Fibroblast of lung (primary cell): ENCODE data around the gene RAPGEF3. TPM values are rescaled to one million over a fixed set of nuclear protein-coding genes. Genes with fewer than 3 reads are reported as not detected.

Source experiments
- DNase-seq, 2 donors: peaks; one replicate each; pipeline versions ENCODE4 v3.0.0 to v3.0.0-alpha.2; 2010; ENCODE audit warnings: low read depth in 2 of 2
- H2AFZ ChIP-seq: 2 replicates; pipeline ENCODE4 v1.5.1; 2012; ENCODE audit warnings: low read length, control low read depth, inconsistent platforms
- H3K27ac ChIP-seq: 2 replicates; pipeline ENCODE4 v1.5.1; 2011; ENCODE audit warnings: low read length, control low read depth; ENCODE audit not compliant: insufficient read depth
- H3K27me3 ChIP-seq: 2 replicates; pipeline ENCODE4 v1.5.1; 2011; ENCODE audit warnings: mild to moderate bottlenecking, low read length; ENCODE audit not compliant: control insufficient read depth, insufficient read depth
- H3K36me3 ChIP-seq: 2 replicates; pipeline ENCODE4 v1.5.1; 2011; ENCODE audit warnings: low read length; ENCODE audit not compliant: control insufficient read depth, insufficient read depth
- H3K4me1 ChIP-seq: 2 replicates; pipeline ENCODE4 v1.5.1; 2011; ENCODE audit warnings: low read length; ENCODE audit not compliant: control insufficient read depth, insufficient read depth; ENCODE audit errors: extremely low read depth
- H3K4me2 ChIP-seq: 2 replicates; pipeline ENCODE4 v1.5.1; 2011; ENCODE audit warnings: low read length, control low read depth; ENCODE audit not compliant: insufficient read depth; ENCODE audit errors: extremely low read depth
- H3K4me3 ChIP-seq, 4 experiments: fragments of 200-600 bp in 1 of 4; sonication (generic) in 1 of 4; replicated peaks in 1 of 4; 2 replicates each; pipeline ENCODE4 v1.5.1; 2011 to 2016; ENCODE audit warnings: low read length in 4 of 4, low read depth in 3 of 4, mild to moderate bottlenecking in 3 of 4, control low read depth in 2 of 4, inconsistent platforms in 1 of 4, mixed read lengths in 1 of 4; ENCODE audit not compliant: insufficient read depth in 1 of 4; ENCODE audit errors: control extremely low read depth in 1 of 4
- H3K79me2 ChIP-seq: 2 replicates; pipeline ENCODE4 v1.5.1; 2012; ENCODE audit warnings: mild to moderate bottlenecking, low read length, inconsistent platforms; ENCODE audit not compliant: control insufficient read depth, insufficient read depth
- H3K9ac ChIP-seq: 2 replicates; pipeline ENCODE4 v1.5.1; 2011; ENCODE audit warnings: mild to moderate bottlenecking, low read length, control low read depth; ENCODE audit not compliant: insufficient read depth
- H3K9me3 ChIP-seq: 2 replicates; pipeline ENCODE4 v1.5.1; 2012; ENCODE audit warnings: low read depth, low read length; ENCODE audit not compliant: control insufficient read depth, insufficient read depth
- H4K20me1 ChIP-seq: 2 replicates; pipeline ENCODE4 v1.5.1; 2011; ENCODE audit warnings: low read length; ENCODE audit not compliant: control insufficient read depth, insufficient read depth; ENCODE audit errors: extremely low read depth
- CTCF ChIP-seq, 2 donors: IDR thresholded peaks in 1 of 2; conservative IDR thresholded peaks in 1 of 2; 1 replicate in 1 of 2; 2 replicates in 1 of 2; pipeline ENCODE4 v1.5.1; 2011 to 2012; ENCODE audit warnings: low read length in 2 of 2, control low read depth in 1 of 2, inconsistent platforms in 1 of 2, low read depth in 1 of 2, mild to moderate bottlenecking in 1 of 2
- EZH2 ChIP-seq: IDR thresholded peaks from 2 replicates; pipeline ENCODE4 v1.5.1; 2012; ENCODE audit warnings: low read length, control low read depth, mild to moderate bottlenecking; ENCODE audit errors: missing control alignments
- polyA plus RNA-seq, 2 donors: library from polyadenylated mRNA; depleted of rRNA in 1 of 2; stranded (reverse) in 1 of 2; unstranded in 1 of 2; fragments of >200 nt; gene quantifications; 2 replicates each; pipeline ENCODE4 v1.2.1, GENCODE V29; 2011 to 2012; ENCODE audit warnings: missing spikeins in 1 of 2
- total RNA-seq: library from RNA; depleted of rRNA; stranded (reverse); fragments of >200 nt; gene quantifications from 2 replicates; pipeline ENCODE4 v1.2.1, GENCODE V29; 2014

Gene RAPGEF3
- total and polyA plus RNA-seq, 2 donors (not counting 1 experiment from before 2014, with no cell fraction given), result 0.83 to 2.8 TPM

DNA sequence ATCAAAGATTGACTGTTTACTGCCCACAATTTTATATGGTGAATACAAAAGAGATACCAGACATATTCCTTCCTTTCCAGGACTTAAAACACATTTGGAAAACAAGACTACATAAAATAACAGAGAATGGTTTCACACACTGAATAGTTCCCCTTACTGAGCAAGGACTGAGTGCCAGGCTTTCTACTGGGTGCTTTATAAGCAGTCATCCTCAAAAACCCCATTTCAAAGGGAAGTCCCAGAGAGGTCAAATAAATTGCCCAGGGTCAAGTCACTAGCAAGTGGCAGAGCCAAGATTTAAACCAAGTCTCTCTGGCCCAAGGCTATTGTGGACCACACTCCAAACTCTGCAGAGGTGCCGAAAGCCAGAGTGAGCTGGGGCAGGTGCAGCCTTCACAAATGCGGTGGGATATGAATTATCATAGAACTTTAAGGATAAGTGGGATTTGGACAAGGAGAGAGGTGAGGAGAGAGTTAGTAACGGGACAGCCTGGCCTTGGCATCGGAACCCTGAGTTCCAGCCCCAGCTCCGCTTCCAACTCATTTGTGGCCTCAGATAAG lies 43.8 kb downstream of the RAPGEF3 start:
- Histone ChIP-seq H3K4me3 (no peak overlapping the region), H3K36me3 (no peaks in the 10 kb centered on the region), H4K20me1 (no peaks in the 10 kb centered on the region), H2AFZ (no peak overlapping the region), H3K79me2 (no peaks in the 10 kb centered on the region), H3K4me2 (no peak overlapping the region), H3K9ac (no peak overlapping the region), H3K27me3 (no peaks in the 10 kb centered on the region), H3K4me1 (peaks cover 8% of the 10 kb centered on the region), H3K9me3 (no peaks in the 10 kb centered on the region), H3K27ac (no peak overlapping the region)
- DNase-seq, result no peak
- TF ChIP-seq EZH2 (no peak), CTCF (conservative IDR thresholded peaks at IDR 0.05 in 1 of 2, IDR thresholded peaks at IDR 0.05 in 1 of 2; ENCODE audit: low read depth in 1 of 2, low read length in 2 of 2) (no peak)

DNA sequence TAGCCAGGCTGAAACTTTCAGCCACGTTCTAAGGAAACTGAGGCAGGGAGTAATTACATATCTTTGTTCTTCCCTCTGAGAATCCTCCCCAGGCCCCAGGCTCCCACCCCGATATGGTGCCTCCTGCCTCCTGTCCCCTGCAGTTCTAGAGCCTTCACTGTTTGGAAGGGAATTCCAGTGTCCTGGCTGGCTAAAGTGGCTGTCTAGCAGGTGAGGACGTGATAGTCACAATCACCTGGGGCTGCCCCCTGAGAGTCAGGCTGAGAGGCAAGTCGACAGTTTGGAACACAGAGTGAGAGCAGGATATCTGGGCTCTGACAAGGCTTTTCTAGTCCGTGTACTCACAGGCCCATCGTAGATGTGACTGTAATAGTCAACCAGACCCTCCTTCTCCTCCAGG lies 46.5 kb downstream of the RAPGEF3 start:
- Histone ChIP-seq H3K4me3 (no peak overlapping the region), H3K27me3 (no peaks in the 10 kb centered on the region), H3K9me3 (no peaks in the 10 kb centered on the region), H2AFZ (no peak overlapping the region), H3K4me2 (no peak overlapping the region), H3K4me1 (peaks cover 4% of the 10 kb centered on the region), H3K36me3 (no peaks in the 10 kb centered on the region), H3K27ac (no peak overlapping the region), H3K79me2 (no peaks in the 10 kb centered on the region), H3K9ac (no peak overlapping the region), H4K20me1 (no peaks in the 10 kb centered on the region)
- DNase-seq, result no peak
- TF ChIP-seq CTCF (conservative IDR thresholded peaks at IDR 0.05 in 1 of 2, IDR thresholded peaks at IDR 0.05 in 1 of 2; ENCODE audit: low read depth in 1 of 2, low read length in 2 of 2) (no peak), EZH2 (no peak)

- Histone ChIP-seq H4K20me1 (no peaks in the 10 kb centered on the region), H3K36me3 (no peaks in the 10 kb centered on the region), H3K27ac (no peak overlapping the region), H3K9me3 (no peaks in the 10 kb centered on the region), H3K9ac (no peak overlapping the region), H3K4me2 (no peak overlapping the region), H3K4me1 (peaks cover 4% of the 10 kb centered on the region), H3K79me2 (no peaks in the 10 kb centered on the region), H3K4me3 (no peak overlapping the region), H3K27me3 (no peaks in the 10 kb centered on the region), H2AFZ (no peak overlapping the region)
- no peak for DNase-seq
- TF ChIP-seq EZH2, result no peak
- TF ChIP-seq CTCF (conservative IDR thresholded peaks at IDR 0.05 in 1 of 2, IDR thresholded peaks at IDR 0.05 in 1 of 2; ENCODE audit: low read depth in 1 of 2, low read length in 2 of 2), result no peak
These were observed 47.2 kb downstream of the RAPGEF3 start for GRCh38 chr12:47711448-47711847.
